HCT116 (cell line): Measurements from ENCODE around the gene PPP1R14C.

Source experiments
- CEBPB ChIP-seq: IDR thresholded peaks from 2 replicates; pipeline ENCODE4 v1.6.1; 2012; ENCODE audit warnings: low read depth
- CTCF ChIP-seq, 3 experiments: fragments of 200-600 bp in 1 of 3; sonication (generic) in 1 of 3; IDR thresholded peaks in 2 of 3; conservative IDR thresholded peaks in 1 of 3; 2 replicates each; pipeline ENCODE4 v1.5.1; 2012 to 2017; ENCODE audit warnings: low read depth in 2 of 3, low read length in 2 of 3, antibody characterized with exemption in 1 of 3, borderline replicate concordance in 1 of 3, control low read depth in 1 of 3, mild to moderate bottlenecking in 1 of 3, mixed read lengths in 1 of 3, mixed run types in 1 of 3, moderate library complexity in 1 of 3; ENCODE audit not compliant: insufficient read depth in 1 of 3
- EGR1 ChIP-seq: IDR thresholded peaks from 2 replicates; pipeline ENCODE4 v1.6.1; 2012; ENCODE audit warnings: low read depth
- EZH2 ChIP-seq: fragments of 200-600 bp; sonication (generic); IDR thresholded peaks from 2 replicates; pipeline ENCODE4 v1.6.1; 2017; ENCODE audit warnings: antibody characterized with exemption, mixed run types
- EZH2phosphoT487 ChIP-seq: fragments of 200-600 bp; IDR thresholded peaks from 2 replicates; pipeline ENCODE4 v1.6.1; 2018; ENCODE audit warnings: antibody characterized with exemption, borderline replicate concordance
- FOSL1 ChIP-seq: IDR thresholded peaks from 2 replicates; pipeline ENCODE4 v1.6.1; 2012; ENCODE audit warnings: low read depth
- MAX ChIP-seq: IDR thresholded peaks from 2 replicates; pipeline ENCODE4 v1.6.1; 2012
- POLR2A ChIP-seq: IDR thresholded peaks from 2 replicates; pipeline ENCODE4 v1.7.0; 2011; ENCODE audit warnings: borderline replicate concordance; ENCODE audit not compliant: insufficient read depth, insufficient read length; ENCODE audit errors: extremely low read depth
- POLR2AphosphoS5 ChIP-seq: IDR thresholded peaks from 2 replicates; pipeline ENCODE4 v1.6.1; 2011; ENCODE audit warnings: mild to moderate bottlenecking, low read depth, low read length, moderate library complexity
- REST ChIP-seq: IDR thresholded peaks from 2 replicates; pipeline ENCODE4 v1.6.1; 2012; ENCODE audit warnings: low read depth
- SIN3A ChIP-seq: IDR thresholded peaks from 2 replicates; pipeline ENCODE4 v1.6.1; 2012; ENCODE audit warnings: low read depth
- ZFX ChIP-seq: fragments of 450-650 bp; IDR thresholded peaks from 2 replicates; pipeline ENCODE4 v1.6.1; 2017
- ZNF274 ChIP-seq: fragments of 200-500 bp; sonication (Bioruptor generic); IDR thresholded peaks from 2 replicates; pipeline ENCODE4 v1.6.1; 2014; ENCODE audit warnings: mild to moderate bottlenecking, low read depth, low read length, inconsistent platforms

- TF ChIP-seq ZNF274, result no peak
- 0 out of 6 replicates have a peak, but pooled peaks of 2 of the 3 experiments have one; percentile 6 to 9 for TF ChIP-seq CTCF (IDR thresholded peaks at IDR 0.05 in 2 of 3, conservative IDR thresholded peaks at IDR 0.05 in 1 of 3; ENCODE audit: borderline replicate concordance in 1 of 3, insufficient read depth in 1 of 3, low read depth in 2 of 3, low read length in 2 of 3)
- no peak for TF ChIP-seq POLR2A
- no peak for TF ChIP-seq EZH2phosphoT487
- TF ChIP-seq SIN3A, result no peak
- TF ChIP-seq MAX, result no peak; the same call in 1 of the 2 replicates
- TF ChIP-seq EGR1, result no peak
- TF ChIP-seq FOSL1, result no peak
- no peak for TF ChIP-seq ZFX
- TF ChIP-seq CEBPB, result no peak
- no peak for TF ChIP-seq POLR2AphosphoS5
- TF ChIP-seq REST, result no peak
- TF ChIP-seq EZH2, result 0 out of 2 replicates have a peak, but pooled peaks have one; percentile 38
Observed at GRCh38 chr6:150143516-150144293, 861 bp downstream of the PPP1R14C start.
